Measurements from ENCODE around the gene PCNX2.

The PCNX2 gene

DNA sequence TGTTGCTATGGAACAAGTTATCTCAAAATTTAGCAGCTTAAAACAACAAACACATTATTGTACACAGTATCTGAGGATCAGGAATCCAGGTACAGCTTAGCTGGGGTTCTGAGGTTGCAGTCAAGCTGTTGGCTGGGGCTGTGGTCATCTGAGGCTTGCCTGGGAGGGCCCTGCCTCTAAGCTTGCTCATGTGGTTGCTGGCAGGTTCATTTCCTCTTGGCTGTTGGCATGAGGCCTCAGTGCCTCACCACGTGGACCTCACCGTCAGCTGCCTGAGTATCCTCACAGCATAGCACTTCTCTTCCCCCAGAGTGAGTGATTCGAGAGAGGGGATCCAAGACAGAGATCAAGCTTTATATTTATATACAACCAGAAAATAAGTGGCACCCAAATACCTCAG is 326.6 kb downstream of the PCNX2 start:
- Histone ChIP-seq H3K36me3 (ENCODE audit: control insufficient read depth in 1 of 2, insufficient read depth in 2 of 2, low read length in 2 of 2) (peaks cover 35 to 50% of the 10 kb centered on the region in 2 donors), H3K9ac (ENCODE audit: low read depth in 1 of 2, low read length in 2 of 2) (no peak overlapping the region)

DNA sequence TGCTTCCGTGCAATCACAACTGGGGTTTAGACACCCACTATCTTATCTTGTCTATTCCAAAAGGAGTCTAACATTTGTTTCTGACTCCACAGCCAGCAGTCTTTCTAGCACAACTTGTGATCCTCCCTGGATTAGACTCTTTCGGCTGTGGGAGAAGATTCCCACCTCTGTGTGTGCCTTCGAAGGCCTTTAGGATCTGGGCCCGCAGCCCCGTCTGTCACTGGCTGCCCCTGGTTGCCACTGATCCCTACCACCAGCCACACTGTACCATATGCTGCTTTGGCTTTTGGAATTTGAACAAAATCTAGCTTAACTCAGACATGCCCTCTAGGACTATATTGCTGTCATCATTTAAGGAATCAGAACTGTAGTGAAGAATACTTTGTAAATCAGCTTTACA is 327.1 kb downstream of the PCNX2 start:
- H3K9me3 ChIP-seq (ENCODE audit: control insufficient read depth in 1 of 2, low read length in 2 of 2) = peaks cover 4 to 8% of the 10 kb centered on the region in 2 donors
- H3K4me3 ChIP-seq (ENCODE audit: low read depth in 1 of 2, low read length in 2 of 2) = no peak overlapping the region
- peaks cover 34 to 49% of the 10 kb centered on the region in 2 donors for H3K36me3 ChIP-seq (ENCODE audit: control insufficient read depth in 1 of 2, insufficient read depth in 2 of 2, low read length in 2 of 2)
- no peak overlapping the region for H3K9ac ChIP-seq (ENCODE audit: low read depth in 1 of 2, low read length in 2 of 2)
- H3K27me3 ChIP-seq (ENCODE audit: control insufficient read depth in 1 of 2, insufficient read depth in 2 of 2, low read length in 2 of 2) = no peaks in the 10 kb centered on the region
- no peak overlapping the region for H3K27ac ChIP-seq (ENCODE audit: low read depth, low read length)
- peaks cover 2 to 5% of the 10 kb centered on the region in 2 donors for H3K4me1 ChIP-seq (ENCODE audit: control insufficient read depth in 1 of 2, insufficient read depth in 2 of 2, low read length in 2 of 2)

More for the DNA sequence above, 326.6 kb downstream of the PCNX2 start:
- Histone ChIP-seq H3K27me3 (ENCODE audit: control insufficient read depth in 1 of 2, insufficient read depth in 2 of 2, low read length in 2 of 2) (no peaks in the 10 kb centered on the region), H3K9me3 (ENCODE audit: control insufficient read depth in 1 of 2, low read length in 2 of 2) (peaks cover 4 to 12% of the 10 kb centered on the region in 2 donors), H3K4me3 (ENCODE audit: low read depth in 1 of 2, low read length in 2 of 2) (no peak overlapping the region), H3K4me1 (ENCODE audit: control insufficient read depth in 1 of 2, insufficient read depth in 2 of 2, low read length in 2 of 2) (peaks cover 2 to 5% of the 10 kb centered on the region in 2 donors), H3K27ac (ENCODE audit: low read depth, low read length) (no peak overlapping the region)

DNA sequence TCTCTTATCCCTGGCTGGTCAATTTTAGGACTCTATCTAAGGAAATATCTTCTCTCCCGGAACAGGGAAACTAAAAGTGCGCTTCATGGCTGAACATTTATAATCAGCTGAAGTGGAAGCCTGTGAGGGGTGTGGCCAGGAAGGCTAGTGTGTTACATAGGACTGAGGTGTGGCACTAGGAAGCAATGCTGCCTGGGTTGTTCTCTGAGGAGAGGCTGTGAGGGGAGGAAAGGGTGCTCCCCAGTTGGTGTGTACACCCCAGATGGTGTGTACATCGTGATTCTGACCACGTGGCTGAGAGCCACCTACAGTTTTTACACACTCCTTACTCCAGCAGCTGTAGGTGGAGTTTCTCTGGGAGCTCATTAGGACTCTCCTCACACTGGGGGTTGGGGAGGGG is 328.9 kb downstream of the PCNX2 start:
- peaks cover 2 to 5% of the 10 kb centered on the region in 2 donors for H3K4me1 ChIP-seq (ENCODE audit: control insufficient read depth in 1 of 2, insufficient read depth in 2 of 2, low read length in 2 of 2)
- no peaks in the 10 kb centered on the region for H3K9me3 ChIP-seq (ENCODE audit: control insufficient read depth in 1 of 2, low read length in 2 of 2)
- H3K27me3 ChIP-seq (ENCODE audit: control insufficient read depth in 1 of 2, insufficient read depth in 2 of 2, low read length in 2 of 2) = no peaks in the 10 kb centered on the region
- no peak overlapping the region for H3K9ac ChIP-seq (ENCODE audit: low read depth in 1 of 2, low read length in 2 of 2)
- H3K4me3 ChIP-seq (ENCODE audit: low read depth in 1 of 2, low read length in 2 of 2) = peak overlapping the region; percentile 0 to 49
- no peak overlapping the region for H3K27ac ChIP-seq (ENCODE audit: low read depth, low read length)
- peaks cover 22 to 33% of the 10 kb centered on the region in 2 donors for H3K36me3 ChIP-seq (ENCODE audit: control insufficient read depth in 1 of 2, insufficient read depth in 2 of 2, low read length in 2 of 2)

DNA sequence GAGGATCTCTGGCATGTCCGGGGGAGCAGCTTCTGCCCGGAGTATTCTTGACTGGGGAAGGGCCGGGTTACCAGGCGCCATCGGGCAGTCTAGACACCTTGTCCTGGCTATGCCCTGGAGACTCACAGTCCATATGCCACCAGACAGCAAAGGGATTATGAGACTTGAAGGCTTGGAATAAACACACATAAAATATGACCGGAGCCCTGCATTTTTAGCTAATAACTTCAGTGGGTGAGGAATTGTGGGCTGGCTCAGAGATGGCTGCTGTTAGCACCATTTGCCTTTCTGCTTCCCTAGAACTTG is 329.7 kb downstream of the PCNX2 start:
- H3K27ac ChIP-seq (ENCODE audit: low read depth, low read length) = no peak overlapping the region
- no peaks in the 10 kb centered on the region for H3K9me3 ChIP-seq (ENCODE audit: control insufficient read depth in 1 of 2, low read length in 2 of 2)
- no peaks in the 10 kb centered on the region for H3K27me3 ChIP-seq (ENCODE audit: control insufficient read depth in 1 of 2, insufficient read depth in 2 of 2, low read length in 2 of 2)
- peaks cover 2 to 5% of the 10 kb centered on the region in 2 donors for H3K4me1 ChIP-seq (ENCODE audit: control insufficient read depth in 1 of 2, insufficient read depth in 2 of 2, low read length in 2 of 2)
- H3K36me3 ChIP-seq (ENCODE audit: control insufficient read depth in 1 of 2, insufficient read depth in 2 of 2, low read length in 2 of 2) = peaks cover 14 to 27% of the 10 kb centered on the region in 2 donors
- H3K9ac ChIP-seq (ENCODE audit: low read depth in 1 of 2, low read length in 2 of 2) = no peak overlapping the region
- no peak overlapping the region for H3K4me3 ChIP-seq (ENCODE audit: low read depth in 1 of 2, low read length in 2 of 2)

DNA sequence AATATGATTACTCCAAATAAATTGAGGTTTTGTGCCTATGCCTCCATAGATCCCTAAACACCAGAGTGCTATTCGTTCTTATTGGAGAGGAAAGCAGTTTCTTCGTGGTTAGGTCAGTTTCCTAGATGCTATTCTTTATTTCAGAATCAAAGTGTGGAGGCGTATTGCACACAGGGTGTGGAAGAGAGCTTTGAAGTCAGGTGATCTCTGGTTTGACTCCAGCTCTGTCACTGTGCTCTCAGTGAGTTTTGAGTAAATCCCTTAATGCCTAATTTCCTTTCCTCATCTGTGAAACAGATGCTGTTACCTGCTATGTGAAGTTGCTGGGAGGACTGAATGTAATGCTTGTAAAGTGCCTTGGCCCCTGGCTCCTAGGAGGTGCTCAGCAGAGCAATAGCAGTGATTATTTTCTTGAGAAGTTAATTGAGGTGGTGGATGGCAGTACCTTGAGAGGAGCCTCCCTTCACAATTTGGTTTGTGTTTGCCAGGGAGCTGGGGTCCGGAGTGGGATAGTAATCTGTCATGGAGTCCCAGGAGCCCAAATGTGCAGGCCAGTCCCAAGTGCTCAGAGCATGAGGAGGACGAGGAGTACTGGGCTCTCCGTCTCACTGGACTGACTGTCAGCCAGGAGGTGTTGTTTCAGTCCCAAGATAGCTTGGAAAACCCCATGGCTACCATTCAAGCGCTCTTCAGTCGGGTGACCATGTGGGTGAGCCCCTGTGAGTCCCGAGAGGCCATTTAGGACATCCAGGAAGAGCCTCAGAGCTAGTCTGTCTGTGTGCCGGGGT is 330.2 kb downstream of the PCNX2 start:
- Histone ChIP-seq H3K9me3 (ENCODE audit: control insufficient read depth in 1 of 2, low read length in 2 of 2) (no peaks in the 10 kb centered on the region), H3K27ac (ENCODE audit: low read depth, low read length) (no peak overlapping the region), H3K27me3 (ENCODE audit: control insufficient read depth in 1 of 2, insufficient read depth in 2 of 2, low read length in 2 of 2) (no peaks in the 10 kb centered on the region), H3K36me3 (ENCODE audit: control insufficient read depth in 1 of 2, insufficient read depth in 2 of 2, low read length in 2 of 2) (peaks cover 11 to 22% of the 10 kb centered on the region in 2 donors), H3K4me3 (ENCODE audit: low read depth in 1 of 2, low read length in 2 of 2) (no peak overlapping the region), H3K9ac (ENCODE audit: low read depth in 1 of 2, low read length in 2 of 2) (no peak overlapping the region), H3K4me1 (ENCODE audit: control insufficient read depth in 1 of 2, insufficient read depth in 2 of 2, low read length in 2 of 2) (peaks cover 2 to 5% of the 10 kb centered on the region in 2 donors)

DNA sequence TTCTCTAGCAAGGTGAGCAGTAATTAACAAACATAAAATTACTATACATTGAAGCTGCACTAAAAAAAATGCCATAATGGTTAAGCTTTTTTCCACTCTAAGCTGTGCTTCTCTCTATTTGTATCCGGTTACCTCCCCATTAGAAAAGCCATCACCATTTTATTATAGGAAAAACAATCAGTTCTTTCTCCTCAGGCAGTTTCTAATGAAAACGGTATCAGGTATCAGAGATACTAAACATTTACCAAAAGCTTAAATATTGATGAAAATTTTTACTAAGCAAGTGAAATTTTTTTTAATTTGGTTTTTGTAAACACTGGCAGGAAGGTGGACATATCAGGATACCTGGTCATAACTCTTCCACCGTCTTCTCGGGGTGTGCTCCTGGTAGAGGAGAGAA is 330.9 kb downstream of the PCNX2 start:
- Histone ChIP-seq H3K27ac (ENCODE audit: low read depth, low read length) (no peak overlapping the region), H3K4me3 (ENCODE audit: low read depth in 1 of 2, low read length in 2 of 2) (no peak overlapping the region), H3K9ac (ENCODE audit: low read depth in 1 of 2, low read length in 2 of 2) (no peak overlapping the region), H3K9me3 (ENCODE audit: control insufficient read depth in 1 of 2, low read length in 2 of 2) (no peaks in the 10 kb centered on the region), H3K27me3 (ENCODE audit: control insufficient read depth in 1 of 2, insufficient read depth in 2 of 2, low read length in 2 of 2) (no peaks in the 10 kb centered on the region), H3K4me1 (ENCODE audit: control insufficient read depth in 1 of 2, insufficient read depth in 2 of 2, low read length in 2 of 2) (peaks cover 2 to 5% of the 10 kb centered on the region in 2 donors), H3K36me3 (ENCODE audit: control insufficient read depth in 1 of 2, insufficient read depth in 2 of 2, low read length in 2 of 2) (peaks cover 6 to 15% of the 10 kb centered on the region in 2 donors)

DNA sequence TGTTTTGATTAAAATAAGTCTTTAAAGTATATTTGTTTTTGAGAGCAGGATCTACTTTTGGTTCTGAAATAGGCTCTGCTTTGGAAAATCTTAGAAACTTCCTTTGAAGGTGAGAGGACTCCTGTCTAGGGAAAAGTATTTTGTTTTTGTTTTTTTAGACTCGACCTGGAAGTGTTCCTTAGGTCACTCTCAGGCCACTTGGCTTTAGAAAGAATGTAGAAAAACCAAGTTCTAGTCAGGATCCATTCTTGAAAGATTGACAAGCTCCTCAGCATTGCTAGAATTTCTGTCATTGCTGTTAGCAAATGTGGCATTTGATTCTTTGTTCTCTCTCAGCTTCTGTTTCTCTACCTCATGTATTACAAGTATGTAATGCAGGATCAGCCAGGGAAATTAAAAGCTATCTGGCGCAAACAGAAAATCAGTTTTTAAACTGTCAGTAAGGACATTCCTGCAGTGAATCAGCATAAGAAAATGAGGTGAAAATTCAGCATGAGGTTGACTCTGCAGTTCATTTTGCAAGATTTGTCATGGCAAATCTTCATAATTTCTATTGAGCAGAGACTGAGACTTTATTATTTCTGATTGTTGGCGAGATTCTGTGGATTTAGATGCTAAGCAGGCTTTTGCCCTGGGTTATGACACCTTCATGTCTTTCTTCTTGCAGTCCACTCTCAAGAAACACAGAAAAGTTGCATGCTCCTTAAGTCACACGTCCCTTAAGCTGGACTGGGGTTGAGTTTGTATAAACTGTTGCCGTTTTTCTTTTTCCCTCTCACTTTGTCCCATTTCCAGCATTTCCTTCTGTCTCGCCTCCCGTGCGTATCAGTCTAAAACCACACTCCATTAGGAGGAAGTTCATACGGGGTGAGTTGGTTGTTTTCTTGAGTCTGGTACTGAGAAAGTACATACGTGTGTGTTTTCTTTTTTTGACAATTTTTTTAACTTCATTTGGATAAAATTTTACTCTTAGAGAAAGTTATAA is 332.5 kb downstream of the PCNX2 start:
- H3K4me3 ChIP-seq (ENCODE audit: low read depth in 1 of 2, low read length in 2 of 2) = no peak overlapping the region
- H3K4me1 ChIP-seq (ENCODE audit: control insufficient read depth in 1 of 2, insufficient read depth in 2 of 2, low read length in 2 of 2) = peaks cover 2 to 5% of the 10 kb centered on the region in 2 donors
- H3K9me3 ChIP-seq (ENCODE audit: control insufficient read depth in 1 of 2, low read length in 2 of 2) = peaks cover 0 to 6% of the 10 kb centered on the region in 2 donors
- no peak overlapping the region for H3K9ac ChIP-seq (ENCODE audit: low read depth in 1 of 2, low read length in 2 of 2)
- no peak overlapping the region for H3K27ac ChIP-seq (ENCODE audit: low read depth, low read length)
- H3K27me3 ChIP-seq (ENCODE audit: control insufficient read depth in 1 of 2, insufficient read depth in 2 of 2, low read length in 2 of 2) = no peaks in the 10 kb centered on the region
- peaks cover 10 to 12% of the 10 kb centered on the region in 2 donors for H3K36me3 ChIP-seq (ENCODE audit: control insufficient read depth in 1 of 2, insufficient read depth in 2 of 2, low read length in 2 of 2)

DNA sequence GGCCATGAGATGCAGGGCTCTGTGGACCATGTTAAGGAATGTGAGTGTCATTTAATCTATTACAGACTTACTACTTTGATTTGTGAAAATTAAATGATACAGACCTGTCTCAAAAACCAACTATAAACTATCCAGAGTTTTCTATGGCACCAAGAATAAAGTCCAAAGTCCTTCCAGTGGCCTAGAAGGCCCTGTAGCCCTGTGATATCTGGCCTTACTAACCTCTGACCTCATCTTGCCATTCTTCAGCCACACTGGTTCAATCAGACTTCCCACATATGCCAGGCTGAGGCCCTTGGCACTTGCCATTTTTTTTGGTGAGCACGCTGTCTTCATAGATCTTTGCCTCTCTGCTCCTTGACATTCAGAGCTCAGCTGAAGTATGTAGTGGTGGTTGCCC is 337.5 kb downstream of the PCNX2 start:
- peaks cover 9 to 13% of the 10 kb centered on the region in 2 donors for H3K36me3 ChIP-seq (ENCODE audit: control insufficient read depth in 1 of 2, insufficient read depth in 2 of 2, low read length in 2 of 2)
- H3K27me3 ChIP-seq (ENCODE audit: control insufficient read depth in 1 of 2, insufficient read depth in 2 of 2, low read length in 2 of 2) = no peaks in the 10 kb centered on the region
- no peak overlapping the region for H3K27ac ChIP-seq (ENCODE audit: low read depth, low read length)
- peaks cover 0 to 2% of the 10 kb centered on the region in 2 donors for H3K4me1 ChIP-seq (ENCODE audit: control insufficient read depth in 1 of 2, insufficient read depth in 2 of 2, low read length in 2 of 2)
- no peak overlapping the region for H3K4me3 ChIP-seq (ENCODE audit: low read depth in 1 of 2, low read length in 2 of 2)
- H3K9ac ChIP-seq (ENCODE audit: low read depth in 1 of 2, low read length in 2 of 2) = no peak overlapping the region
- peaks cover 0 to 8% of the 10 kb centered on the region in 2 donors for H3K9me3 ChIP-seq (ENCODE audit: control insufficient read depth in 1 of 2, low read length in 2 of 2)

DNA sequence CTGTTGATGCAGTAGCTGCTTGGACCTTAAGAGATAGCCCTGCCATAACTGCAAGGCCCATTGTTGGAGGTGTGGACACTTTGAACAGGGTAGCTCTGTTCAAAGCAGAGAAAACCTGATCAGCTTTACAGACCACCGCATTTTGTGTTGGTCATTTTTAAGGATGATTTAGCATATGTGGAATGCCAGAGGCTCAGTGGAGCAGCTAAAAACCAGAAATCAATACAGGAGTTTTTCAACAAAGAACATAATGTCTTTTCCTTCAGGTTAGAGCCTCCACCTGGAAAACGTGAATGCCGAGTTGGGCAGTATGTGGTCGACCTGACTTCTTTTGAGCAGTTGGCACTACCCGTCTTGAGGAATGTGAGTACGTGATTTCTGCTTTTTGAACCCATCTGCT is 339.4 kb downstream of the PCNX2 start:
- Histone ChIP-seq H3K36me3 (ENCODE audit: control insufficient read depth in 1 of 2, insufficient read depth in 2 of 2, low read length in 2 of 2) (peaks cover 9 to 13% of the 10 kb centered on the region in 2 donors), H3K4me1 (ENCODE audit: control insufficient read depth in 1 of 2, insufficient read depth in 2 of 2, low read length in 2 of 2) (peaks cover 3 to 16% of the 10 kb centered on the region in 2 donors), H3K9ac (ENCODE audit: low read depth in 1 of 2, low read length in 2 of 2) (no peak overlapping the region), H3K4me3 (ENCODE audit: low read depth in 1 of 2, low read length in 2 of 2) (no peak overlapping the region), H3K27me3 (ENCODE audit: control insufficient read depth in 1 of 2, insufficient read depth in 2 of 2, low read length in 2 of 2) (no peaks in the 10 kb centered on the region), H3K27ac (ENCODE audit: low read depth, low read length) (no peak overlapping the region), H3K9me3 (ENCODE audit: control insufficient read depth in 1 of 2, low read length in 2 of 2) (peaks cover 0 to 8% of the 10 kb centered on the region in 2 donors)
